NT2/D1 (cell line): Measurements from ENCODE around the gene ZNF385B.

ENCODE experiments used
- DNase-seq: peaks from one replicate; pipeline ENCODE4 v3.0.0-alpha.2; 2011; ENCODE audit warnings: low read depth, low spot score
- H3K27me3 ChIP-seq: 2 replicates; pipeline ENCODE4 v1.6.0; 2011; ENCODE audit warnings: mild to moderate bottlenecking; ENCODE audit not compliant: insufficient read length, insufficient read depth
- H3K36me3 ChIP-seq: 2 replicates; pipeline ENCODE4 v1.6.1; 2011; ENCODE audit warnings: mild to moderate bottlenecking, low read length, mixed read lengths; ENCODE audit not compliant: insufficient read depth, insufficient read length
- H3K4me1 ChIP-seq: 2 replicates; pipeline ENCODE4 v1.5.1; 2011; ENCODE audit not compliant: insufficient read depth, insufficient read length
- H3K4me3 ChIP-seq: 2 replicates; pipeline ENCODE4 v1.5.1; 2011; ENCODE audit warnings: low read depth; ENCODE audit not compliant: insufficient read length
- H3K9ac ChIP-seq: 2 replicates; pipeline ENCODE4 v1.6.0; 2011; ENCODE audit warnings: low read depth; ENCODE audit not compliant: insufficient read length
- H3K9me3 ChIP-seq: 2 replicates; pipeline ENCODE4 v1.5.1; 2011; ENCODE audit warnings: mild to moderate bottlenecking, low read length; ENCODE audit not compliant: insufficient read depth
- SUZ12 ChIP-seq: IDR thresholded peaks from 2 replicates; pipeline ENCODE4 v1.6.1; 2011; ENCODE audit not compliant: insufficient read length, insufficient read depth; ENCODE audit errors: extremely low read depth
- YY1 ChIP-seq: IDR thresholded peaks from 2 replicates; pipeline ENCODE4 v1.6.1; 2011; ENCODE audit not compliant: insufficient read length, insufficient read depth
- ZNF274 ChIP-seq: IDR thresholded peaks from 2 replicates; pipeline ENCODE4 v1.6.1; 2011; ENCODE audit warnings: mild to moderate bottlenecking, low read depth, low read length

ZNF385B gene

GRCh38 chr2:179837408-179837807 is 24.0 kb downstream of the ZNF385B start:
- no peak overlapping the region for H3K4me3 ChIP-seq
- DNase-seq: no peak
- H3K9me3 ChIP-seq: no peaks in the 10 kb centered on the region
- H3K27me3 ChIP-seq: no peaks in the 10 kb centered on the region
- TF ChIP-seq ZNF274 (no peak), YY1 (no peak), SUZ12 (no peak)
- no peaks in the 10 kb centered on the region for H3K4me1 ChIP-seq
- no peaks in the 10 kb centered on the region for H3K36me3 ChIP-seq
- H3K9ac ChIP-seq: no peak overlapping the region

GRCh38 chr2:179830043-179830787 is 31.2 kb downstream of the ZNF385B start:
- no peaks in the 10 kb centered on the region for H3K9me3 ChIP-seq
- TF ChIP-seq SUZ12: no peak
- TF ChIP-seq ZNF274: no peak
- no peak for TF ChIP-seq YY1
- H3K36me3 ChIP-seq: no peaks in the 10 kb centered on the region
- no peak overlapping the region for H3K4me3 ChIP-seq
- H3K9ac ChIP-seq: no peak overlapping the region
- H3K27me3 ChIP-seq: no peaks in the 10 kb centered on the region
- H3K4me1 ChIP-seq: no peaks in the 10 kb centered on the region
- no peak for DNase-seq

- H3K9ac ChIP-seq: no peak overlapping the region
- DNase-seq: no peak
- no peaks in the 10 kb centered on the region for H3K36me3 ChIP-seq
- H3K4me1 ChIP-seq: no peaks in the 10 kb centered on the region
- no peak for TF ChIP-seq ZNF274
- no peak for TF ChIP-seq YY1
- TF ChIP-seq SUZ12: no peak
- no peak overlapping the region for H3K4me3 ChIP-seq
- no peaks in the 10 kb centered on the region for H3K9me3 ChIP-seq
- H3K27me3 ChIP-seq: no peaks in the 10 kb centered on the region
Observed at GRCh38 chr2:179826297-179826696, 35.1 kb downstream of the ZNF385B start.

GRCh38 chr2:179825494-179825893 is 35.9 kb downstream of the ZNF385B start:
- no peak overlapping the region for H3K4me3 ChIP-seq
- no peaks in the 10 kb centered on the region for H3K36me3 ChIP-seq
- no peak overlapping the region for H3K9ac ChIP-seq
- H3K27me3 ChIP-seq: no peaks in the 10 kb centered on the region
- no peaks in the 10 kb centered on the region for H3K4me1 ChIP-seq
- H3K9me3 ChIP-seq: no peaks in the 10 kb centered on the region
- no peak for DNase-seq
- no peak for TF ChIP-seq YY1
- TF ChIP-seq ZNF274: no peak
- no peak for TF ChIP-seq SUZ12

GRCh38 chr2:179824961-179825360 is 36.5 kb downstream of the ZNF385B start:
- Histone ChIP-seq H3K27me3 (no peaks in the 10 kb centered on the region), H3K9ac (no peak overlapping the region), H3K4me1 (no peaks in the 10 kb centered on the region), H3K9me3 (no peaks in the 10 kb centered on the region), H3K36me3 (no peaks in the 10 kb centered on the region), H3K4me3 (no peak overlapping the region)
- no peak for TF ChIP-seq YY1
- no peak for TF ChIP-seq SUZ12
- TF ChIP-seq ZNF274: no peak
- DNase-seq: no peak

- TF ChIP-seq ZNF274 (no peak), YY1 (no peak), SUZ12 (no peak)
- H3K4me1 ChIP-seq: no peaks in the 10 kb centered on the region
- no peaks in the 10 kb centered on the region for H3K9me3 ChIP-seq
- no peaks in the 10 kb centered on the region for H3K27me3 ChIP-seq
- no peak overlapping the region for H3K9ac ChIP-seq
- no peak overlapping the region for H3K4me3 ChIP-seq
- H3K36me3 ChIP-seq: no peaks in the 10 kb centered on the region
- no peak for DNase-seq
Observed at GRCh38 chr2:179822540-179822939, 38.9 kb downstream of the ZNF385B start.

- H3K4me3 ChIP-seq: no peak overlapping the region
- no peaks in the 10 kb centered on the region for H3K27me3 ChIP-seq
- H3K9ac ChIP-seq: no peak overlapping the region
- TF ChIP-seq YY1: no peak
- no peak for TF ChIP-seq SUZ12
- TF ChIP-seq ZNF274: no peak
- DNase-seq: no peak
- H3K36me3 ChIP-seq: no peaks in the 10 kb centered on the region
- no peaks in the 10 kb centered on the region for H3K9me3 ChIP-seq
- no peaks in the 10 kb centered on the region for H3K4me1 ChIP-seq
Observed at GRCh38 chr2:179818546-179818945, 42.9 kb downstream of the ZNF385B start.

- no peak for DNase-seq
- H3K9ac ChIP-seq: no peak overlapping the region
- H3K27me3 ChIP-seq: no peaks in the 10 kb centered on the region
- no peak overlapping the region for H3K4me3 ChIP-seq
- TF ChIP-seq YY1 (no peak), ZNF274 (no peak), SUZ12 (no peak)
- H3K36me3 ChIP-seq: no peaks in the 10 kb centered on the region
- H3K9me3 ChIP-seq: 0 out of 2 replicates have a peak, but pooled peaks cover 1% of the 10 kb centered on the region
- H3K4me1 ChIP-seq: no peaks in the 10 kb centered on the region
Observed at GRCh38 chr2:179817181-179817841, 44.1 kb downstream of the ZNF385B start.
